SH-SY5Y (cell line): ENCODE data around the gene MRGPRE.

Experiments used
- GATA2 ChIP-seq: IDR thresholded peaks from 2 replicates; pipeline ENCODE4 v1.6.1; 2011; ENCODE audit warnings: mild to moderate bottlenecking, low read depth, low read length
- GATA3 ChIP-seq: IDR thresholded peaks from 2 replicates; pipeline ENCODE4 v1.6.1; 2011; ENCODE audit warnings: low read depth, mild to moderate bottlenecking, low read length, moderate library complexity

- TF ChIP-seq GATA3, result no peak
- TF ChIP-seq GATA2, result no peak
These were observed 11.7 kb upstream of the MRGPRE start for GRCh38 chr11:3243880-3244279.
